OCI-LY1 (cell line): Measurements from ENCODE around the gene ARHGEF33.

Experiments
- CTCF ChIP-seq: fragments of 200-600 bp; sonication (generic), shearing (Covaris generic); IDR thresholded peaks from 2 replicates; pipeline ENCODE4 v1.5.1; 2017; ENCODE audit warnings: mild to moderate bottlenecking, antibody characterized with exemption, low read length, moderate library complexity, mixed read lengths
- EZH2 ChIP-seq: fragments of 200-600 bp; sonication (generic), shearing (Covaris generic); IDR thresholded peaks from 2 replicates; pipeline ENCODE4 v1.8.0; 2017; ENCODE audit warnings: borderline replicate concordance, mixed run types, mild to moderate bottlenecking, antibody characterized with exemption, low read length, moderate library complexity, mixed read lengths

- TF ChIP-seq CTCF (no peak), EZH2 (no peak)
Observed at GRCh38 chr2:38991899-38992298, 102.2 kb downstream of the ARHGEF33 start.
